HT-29 (cell line): ENCODE data around the gene ZNF30. TPM values are rescaled to one million over a fixed set of nuclear protein-coding genes. Genes with fewer than 3 reads are reported as not detected.
"Not testable (repeated sequence)": the region's sequence is repeated elsewhere in the genome, so short reads cannot be mapped to it uniquely, and the experiment has no call there.

Source experiments
- DNase-seq: peaks from one replicate; pipeline ENCODE4 v3.0.0-alpha.2; 2015; ENCODE audit warnings: low spot score
- total RNA-seq: library from RNA; depleted of rRNA; stranded (reverse); fragments of >200 nt; shearing (Covaris generic); gene quantifications from 2 replicates; pipeline ENCODE4 v1.2.3, GENCODE V29; 2014; rRNA removed

The ZNF30 gene
- total RNA-seq: 2.0 and 2.7 TPM in 2 replicates

GRCh38 chr19:34926685-34927375 is at the start of gene ZNF30:
ZNF30 (plus strand) TSS chr19:34926903; CDS start chr19:34929948, 3,045 bp downstream.
- DNase-seq: peak; percentile 98

GRCh38 chr19:34879563-34879962 is 47.1 kb upstream of the ZNF30 start:
- DNase-seq: no peak

- DNase-seq: no peak
Observed at GRCh38 chr19:34880034-34880433, 46.7 kb upstream of the ZNF30 start.

- DNase-seq: peak; percentile 45
Observed at GRCh38 chr19:34881982-34882381, 44.7 kb upstream of the ZNF30 start.

GRCh38 chr19:34888091-34888490 is 38.6 kb upstream of the ZNF30 start:
- peak; percentile 27 for DNase-seq

GRCh38 chr19:34900245-34900644 is 26.5 kb upstream of the ZNF30 start:
- DNase-seq: no peak

- DNase-seq: no peak
Observed at GRCh38 chr19:34904664-34905527, 21.8 kb upstream of the ZNF30 start.

- DNase-seq: no peak
Observed at GRCh38 chr19:34910770-34911169, 15.9 kb upstream of the ZNF30 start.

- not testable (repeated sequence) for DNase-seq
Observed at GRCh38 chr19:34917144-34917543, 9.6 kb upstream of the ZNF30 start.

GRCh38 chr19:34918190-34918589 is 8.5 kb upstream of the ZNF30 start:
- DNase-seq: no peak

GRCh38 chr19:34920090-34920786 is 6.5 kb upstream of the ZNF30 start:
- DNase-seq: not testable (repeated sequence)

GRCh38 chr19:34925278-34925855 is 1.3 kb upstream of the ZNF30 start:
- no peak for DNase-seq

- DNase-seq: no peak
Observed at GRCh38 chr19:34926361-34926684, 380 bp upstream of the ZNF30 start.

GRCh38 chr19:34932494-34932893 is 5.8 kb downstream of the ZNF30 start:
- DNase-seq: no peak

- no peak for DNase-seq
Observed at GRCh38 chr19:34936184-34936583, 9.5 kb downstream of the ZNF30 start.

GRCh38 chr19:34938886-34939285 is 12.2 kb downstream of the ZNF30 start:
- no peak for DNase-seq

GRCh38 chr19:34943861-34944573 is 17.3 kb downstream of the ZNF30 start:
- DNase-seq: no peak

- peak; percentile 21 for DNase-seq
Observed at GRCh38 chr19:34953092-34953491, 26.4 kb downstream of the ZNF30 start.

- DNase-seq: no peak
Observed at GRCh38 chr19:34957830-34958751, 31.4 kb downstream of the ZNF30 start.

GRCh38 chr19:34959021-34959420 is 32.3 kb downstream of the ZNF30 start:
- DNase-seq: no peak
